GM21381 (cell line): ENCODE measurements around the gene TRIM38.
A peak's percentile ranks its signal among the peaks of the same experiment; 100 is the strongest.
"Not testable (repeated sequence)": the region's sequence is repeated elsewhere in the genome, so short reads cannot be mapped to it uniquely, and the experiment has no call there.

Experiments
- ATAC-seq: cut with Tn5 transposase; IDR thresholded peaks from one replicate; pipeline ENCODE4 v1.9.1; 2021; ENCODE audit warnings: mild to moderate bottlenecking, moderate library complexity; ENCODE audit not compliant: unreplicated experiment

Gene TRIM38

GRCh38 chr6:25942561-25943147 is 19.9 kb upstream of the TRIM38 start:
- no peak for ATAC-seq

GRCh38 chr6:25943887-25944286 is 18.7 kb upstream of the TRIM38 start:
- no peak for ATAC-seq

- peak; percentile 76 for ATAC-seq
These were observed 17.7 kb upstream of the TRIM38 start for GRCh38 chr6:25944688-25945574.

- not testable (repeated sequence) for ATAC-seq
These were observed 16.9 kb upstream of the TRIM38 start for GRCh38 chr6:25945738-25946137.

- ATAC-seq = no peak
These were observed 16.0 kb upstream of the TRIM38 start for GRCh38 chr6:25946631-25947030.

- ATAC-seq = not testable (repeated sequence)
These were observed 15.1 kb upstream of the TRIM38 start for GRCh38 chr6:25947492-25947891.

GRCh38 chr6:25949695-25950094 is 12.9 kb upstream of the TRIM38 start:
- ATAC-seq = no peak

GRCh38 chr6:25950297-25950696 is 12.3 kb upstream of the TRIM38 start:
- no peak for ATAC-seq

GRCh38 chr6:25951296-25952032 is 11.1 kb upstream of the TRIM38 start:
- no peak for ATAC-seq

GRCh38 chr6:25952535-25952934 is 10.1 kb upstream of the TRIM38 start:
- no peak for ATAC-seq

GRCh38 chr6:25953733-25954132 is 8.9 kb upstream of the TRIM38 start:
- ATAC-seq = no peak

GRCh38 chr6:25954756-25955155 is 7.8 kb upstream of the TRIM38 start:
- ATAC-seq = no peak

GRCh38 chr6:25956226-25956625 is 6.4 kb upstream of the TRIM38 start:
- ATAC-seq = no peak

GRCh38 chr6:25958700-25959162 is 3.9 kb upstream of the TRIM38 start:
- ATAC-seq = no peak

GRCh38 chr6:25959890-25960536 is 2.6 kb upstream of the TRIM38 start:
- no peak for ATAC-seq

GRCh38 chr6:25960734-25961133 is 1.9 kb upstream of the TRIM38 start:
- ATAC-seq = no peak

- ATAC-seq = no peak
These were observed 918 bp upstream of the TRIM38 start for GRCh38 chr6:25961619-25962148.

GRCh38 chr6:25963426-25964123 is 973 bp downstream of the TRIM38 start:
- no peak for ATAC-seq

- no peak for ATAC-seq
These were observed 2.5 kb downstream of the TRIM38 start for GRCh38 chr6:25965058-25965457.

- no peak for ATAC-seq
These were observed 4.1 kb downstream of the TRIM38 start for GRCh38 chr6:25966711-25967110.
